GM12878 (cell line): ENCODE data around the gene TTLL11. TPM values are rescaled to one million over a fixed set of nuclear protein-coding genes. Genes with fewer than 3 reads are reported as not detected.

Experiments
- ATAC-seq: fragments of 200-7000 bp; cut with Tn5 transposase; 3 replicates; pipeline ENCODE4 v1.9.1; 2020; ENCODE audit warnings: mild to moderate bottlenecking, moderate library complexity
- BruUV-seq: library from RNA; stranded (reverse); fragments of 400-500 nt; replicated peaks from 2 replicates; lab custom pipeline; 2021; lab: Mats Ljungman, UMichigan
- CTCF ChIA-PET: fragments of 300-600 bp; sonication (Branson Sonifier 250); formaldehyde crosslinking; extraction: SDS; loops from one replicate; lab custom pipeline; 2021; ENCODE audit warnings: inconsistent platforms; lab: Yijun Ruan, JAX
- POLR2A ChIA-PET: fragments of 350-600 bp; formaldehyde crosslinking; extraction: SDS; loops from one replicate; lab custom pipeline; 2021; ENCODE audit warnings: inconsistent platforms; lab: Charles Lee
- RAD21 ChIA-PET: fragments of 300-600 bp; sonication (Branson Sonifier 250); formaldehyde crosslinking; loops from one replicate; lab custom pipeline; 2023; ENCODE audit warnings: antibody characterized with exemption; ENCODE audit not compliant: unreplicated experiment; lab: Charles Lee
- SMC1A ChIA-PET: fragments of 300-600 bp; sonication (Branson Sonifier 250); formaldehyde crosslinking; loops from one replicate; lab custom pipeline; 2023; ENCODE audit not compliant: unreplicated experiment, uncharacterized antibody; lab: Charles Lee
- DNase-seq: peaks from one replicate; pipeline ENCODE4 v3.0.0-alpha.2; 2011; ENCODE audit warnings: low read depth, low spot score
- FAIRE-seq: peaks from 3 replicates; lab custom pipeline; 2011; peaks lifted over from hg19 to GRCh38; lab: Jason Lieb, UNC
- H2AFZ ChIP-seq: 2 replicates; pipeline ENCODE4 v1.6.0; 2011; ENCODE audit warnings: low read depth, low read length, control low read depth; ENCODE audit not compliant: control insufficient read depth
- H3K27ac ChIP-seq: 2 replicates; pipeline ENCODE4 v1.5.1; 2011; ENCODE audit warnings: control low read depth; ENCODE audit not compliant: control insufficient read depth, insufficient read depth
- H3K27me3 ChIP-seq, 2 experiments: replicated peaks in 1 of 2; 2 replicates each; pipeline versions ENCODE4 v1.6.0 to v1.6.1; 2011; ENCODE audit warnings: low read length in 1 of 2; ENCODE audit not compliant: control insufficient read depth in 2 of 2, insufficient read depth in 2 of 2
- H3K36me3 ChIP-seq, 2 experiments: 2 replicates each; pipeline ENCODE4 v1.5.1; 2011; ENCODE audit warnings: low read length in 1 of 2; ENCODE audit not compliant: control insufficient read depth in 2 of 2, insufficient read depth in 2 of 2
- H3K4me1 ChIP-seq: 2 replicates; pipeline ENCODE4 v1.6.1; 2011; ENCODE audit warnings: mild to moderate bottlenecking, low read length, moderate library complexity, mixed read lengths; ENCODE audit not compliant: control insufficient read depth, insufficient read depth
- H3K4me2 ChIP-seq: 2 replicates; pipeline ENCODE4 v1.6.0; 2011; ENCODE audit warnings: control low read depth; ENCODE audit not compliant: control insufficient read depth, insufficient read depth
- H3K4me3 ChIP-seq: fragments of 200-600 bp; sonication (generic); 2 replicates; pipeline ENCODE4 v1.5.1; 2016
- H3K79me2 ChIP-seq: 2 replicates; pipeline ENCODE4 v1.6.0; 2011; ENCODE audit warnings: low read length; ENCODE audit not compliant: control insufficient read depth, insufficient read depth
- H3K9ac ChIP-seq: 2 replicates; pipeline ENCODE4 v1.8.0; 2011; ENCODE audit warnings: low read length, control low read depth, mixed read lengths; ENCODE audit not compliant: control insufficient read depth, insufficient read depth
- H3K9me3 ChIP-seq: replicated peaks from 3 replicates; pipeline ENCODE4 v1.5.1; 2011; ENCODE audit warnings: mild to moderate bottlenecking, low read length; ENCODE audit not compliant: control insufficient read depth, insufficient read depth
- H4K20me1 ChIP-seq: 2 replicates; pipeline ENCODE4 v1.6.0; 2011; ENCODE audit not compliant: control insufficient read depth, insufficient read depth
- FOXK2 ChIP-seq: fragments of 450-650 bp; IDR thresholded peaks from 2 replicates; pipeline ENCODE4 v1.6.1; 2017; ENCODE audit warnings: mild to moderate bottlenecking, moderate library complexity
- IKZF1 ChIP-seq: fragments of 450-650 bp; conservative IDR thresholded peaks from 2 replicates; pipeline ENCODE4 v1.6.1; 2017; ENCODE audit warnings: antibody characterized with exemption, mild to moderate bottlenecking
- KAT2A ChIP-seq: conservative IDR thresholded peaks from 2 replicates; pipeline ENCODE4 v1.6.1; 2011; ENCODE audit warnings: low read depth, low read length; ENCODE audit not compliant: control insufficient read depth
- NR2C2 ChIP-seq: IDR thresholded peaks from 2 replicates; pipeline ENCODE4 v1.6.1; 2011; ENCODE audit warnings: borderline replicate concordance, low read depth; ENCODE audit not compliant: control insufficient read depth, insufficient read length
- PBX3 ChIP-seq: IDR thresholded peaks from 2 replicates; pipeline ENCODE4 v1.6.1; 2011; ENCODE audit warnings: mild to moderate bottlenecking, low read depth, low read length, moderate library complexity; ENCODE audit not compliant: insufficient replicate concordance
- RAD51 ChIP-seq: fragments of 450-650 bp; IDR thresholded peaks from 2 replicates; pipeline ENCODE4 v1.6.1; 2016; ENCODE audit warnings: moderate library complexity, mild to moderate bottlenecking, inconsistent platforms
- REST ChIP-seq: IDR thresholded peaks from 2 replicates; pipeline ENCODE4 v1.6.1; 2012; ENCODE audit warnings: mild to moderate bottlenecking, low read depth, low read length
- SREBF1 ChIP-seq: IDR thresholded peaks from 2 replicates; pipeline ENCODE4 v1.6.1; 2012; ENCODE audit warnings: mild to moderate bottlenecking, low read length
- SREBF2 ChIP-seq: IDR thresholded peaks from 2 replicates; pipeline ENCODE4 v1.6.1; 2012; ENCODE audit warnings: mild to moderate bottlenecking, low read length
- TCF7 ChIP-seq: IDR thresholded peaks from 2 replicates; pipeline ENCODE4 v1.6.1; 2014; ENCODE audit warnings: antibody characterized with exemption, borderline replicate concordance
- USF2 ChIP-seq: IDR thresholded peaks from 2 replicates; pipeline ENCODE4 v1.6.1; 2011; ENCODE audit warnings: low read depth, low read length, improper control_type of control experiment, borderline replicate concordance
- ZBTB4 ChIP-seq: fragments of 450-650 bp; formaldehyde crosslinking; IDR thresholded peaks from 2 replicates; pipeline ENCODE4 v1.4.0; 2022; ENCODE audit warnings: mild to moderate bottlenecking, moderate library complexity
- ZNF207 ChIP-seq: fragments of 450-650 bp; IDR thresholded peaks from 2 replicates; pipeline ENCODE4 v1.6.1; 2014; ENCODE audit warnings: antibody characterized with exemption, mild to moderate bottlenecking, borderline replicate concordance
- ZNF274 ChIP-seq: IDR thresholded peaks from one replicate; pipeline ENCODE4 v1.8.0; 2011; ENCODE audit not compliant: insufficient read length, insufficient read depth
- WGBS: methylation state at CpG from one replicate; pipeline ENCODE4 v1.1.6; 2016; ENCODE audit warnings: low lambda C conversion rate; ENCODE audit not compliant: insufficient replicate concordance, insufficient coverage; ENCODE audit errors: missing lambda C conversion rate; 5-methylcytosine and 5-hydroxymethylcytosine counted together
- in situ Hi-C: fragments of 300-500 bp; cut with MboI; formaldehyde crosslinking; loops from 9 replicates; pipeline ENCODE4 v1.14.3; 2018; ENCODE audit warnings: mixed read lengths
- intact Hi-C: fragments of 100-400 bp; cut with micrococcal nuclease; formaldehyde crosslinking; loops from one replicate; pipeline ENCODE4 v1.14.2; 2022; ENCODE audit not compliant: unreplicated experiment
- polyA plus RNA-seq, 11 experiments: library from polyadenylated mRNA; depleted of rRNA in 4 of 11; unstranded in 6 of 11; stranded (reverse) in 5 of 11; fragments of >200 nt; fragmentation: Nextera tagmentation in 4 of 11; fragmentation: Illumina TruSeq in 1 of 11; extraction: Ambion mirVana in 4 of 11; extraction: Trizol in 1 of 11; gene quantifications; 1 replicate in 1 of 11; 2 replicates in 10 of 11; pipeline versions ENCODE4 v1.2.1 to v1.2.3, GENCODE V29; 2011 to 2016; ENCODE audit warnings: inconsistent platforms in 2 of 11, missing spikeins in 2 of 11, low read depth in 1 of 11
- total RNA-seq, 4 experiments: library from RNA; depleted of rRNA in 3 of 4; stranded (reverse); fragments of >200 nt in 3 of 4; fragmentation: Illumina TruSeq in 1 of 4; extraction: Trizol in 1 of 4; gene quantifications; 2 replicates each; pipeline versions ENCODE4 v1.2.1 to v1.2.3, GENCODE V29; 2013 to 2021

The TTLL11 gene
- total and polyA plus RNA-seq, 10 of the 15 experiments (the other 5 are each of a cell fraction or from before 2014, with no cell fraction given), result 1.2 to 3.7 (median 2.9) TPM

GRCh38 chr9:121772600-121773285, 320.4 kb downstream of the TTLL11 start:
- POLR2A ChIA-PET, result no interaction called here
- in situ Hi-C loops (no loop called here), intact Hi-C loops (no loop called here)
- no TSS peak for BruUV-seq
- SMC1A ChIA-PET, result no interaction called here
- Histone ChIP-seq H4K20me1 (no peaks in the 10 kb centered on the region), H3K4me1 (no peaks in the 10 kb centered on the region), H3K4me2 (no peak overlapping the region), H3K9ac (no peak overlapping the region), H2AFZ (no peak overlapping the region), H3K36me3 (no peaks in the 10 kb centered on the region), H3K27me3 (peaks cover 0 to 2% of the 10 kb centered on the region in 2 experiments; a peak in 1 of 4 replicates), H3K9me3 (no peaks in the 10 kb centered on the region), H3K4me3 (no peak overlapping the region), H3K27ac (no peak overlapping the region), H3K79me2 (no peaks in the 10 kb centered on the region)
- RAD21 ChIA-PET, result no interaction called here
- DNase-seq (no peak), FAIRE-seq (no peak), ATAC-seq (no peak)
- WGBS, result 64% methylated on average over 45 of the region's 45 CpGs
- CTCF ChIA-PET, result no interaction called here
- TF ChIP-seq SREBF1, result no peak
- no peak for TF ChIP-seq ZNF274
- no peak for TF ChIP-seq KAT2A
- no peak for TF ChIP-seq USF2
- no peak for TF ChIP-seq PBX3
- no peak for TF ChIP-seq TCF7
- TF ChIP-seq ZNF207, result no peak
- no peak for TF ChIP-seq FOXK2
- no peak for TF ChIP-seq REST
- TF ChIP-seq RAD51, result no peak
- no peak for TF ChIP-seq ZBTB4 (CRISPR knock-in tag)
- TF ChIP-seq IKZF1, result no peak
- TF ChIP-seq NR2C2, result no peak
- TF ChIP-seq SREBF2, result no peak
